H1 (cell line): ENCODE results near the gene MAPK8IP3. TPM values are rescaled to one million over a fixed set of nuclear protein-coding genes. Genes with fewer than 3 reads are reported as not detected.
A peak's percentile ranks its signal among the peaks of the same experiment; 100 is the strongest.

Experiments used
- BCL11A ChIP-seq, 2 experiments: IDR thresholded peaks; one replicate each; pipeline ENCODE4 v1.6.1; 2011; ENCODE audit warnings: low read depth in 2 of 2, low read length in 2 of 2, mild to moderate bottlenecking in 2 of 2
- FOSL1 ChIP-seq: IDR thresholded peaks from 2 replicates; pipeline ENCODE4 v1.6.1; 2011; ENCODE audit warnings: mild to moderate bottlenecking, low read depth, low read length, moderate library complexity; ENCODE audit not compliant: insufficient read depth
- HDAC2 ChIP-seq, 2 experiments: fragments of 300-600 bp in 1 of 2; sonication (generic) in 1 of 2; IDR thresholded peaks; 2 replicates each; pipeline ENCODE4 v1.6.1; 2011 to 2012; ENCODE audit warnings: low read depth in 2 of 2, low read length in 2 of 2, mild to moderate bottlenecking in 2 of 2, moderate library complexity in 2 of 2, borderline replicate concordance in 1 of 2, inconsistent platforms in 1 of 2
- MAX ChIP-seq: IDR thresholded peaks from 2 replicates; pipeline ENCODE4 v1.6.1; 2012; ENCODE audit warnings: inconsistent platforms
- NRF1 ChIP-seq: IDR thresholded peaks from 2 replicates; pipeline ENCODE4 v1.6.1; 2011; ENCODE audit warnings: mild to moderate bottlenecking, low read depth, low read length, improper control_type of control experiment
- POU5F1 ChIP-seq: IDR thresholded peaks from 2 replicates; pipeline ENCODE4 v1.6.1; 2011; ENCODE audit warnings: low read depth, mild to moderate bottlenecking, low read length, moderate library complexity
- SP1 ChIP-seq: IDR thresholded peaks from 2 replicates; pipeline ENCODE4 v1.6.1; 2011; ENCODE audit warnings: low read depth, low read length
- SP4 ChIP-seq: IDR thresholded peaks from 2 replicates; pipeline ENCODE4 v1.6.1; 2012; ENCODE audit warnings: low read length, inconsistent platforms
- TCF12 ChIP-seq: IDR thresholded peaks from 2 replicates; pipeline ENCODE4 v1.6.1; 2011; ENCODE audit warnings: low read depth, mild to moderate bottlenecking, low read length
- polyA plus RNA-seq, 7 experiments: library from polyadenylated mRNA; depleted of rRNA in 3 of 7; stranded (reverse) in 5 of 7; unstranded in 2 of 7; fragments of >200 nt in 5 of 7; fragments of 200-250 nt in 2 of 7; gene quantifications; 1 replicate in 5 of 7; 2 replicates in 1 of 7; 4 replicates in 1 of 7; pipeline versions ENCODE4 v1.2.1 to v1.2.3, GENCODE V29; 2011 to 2013; ENCODE audit warnings: missing spikeins in 2 of 7, mixed read lengths in 2 of 7
- total RNA-seq: library from RNA; stranded (reverse); fragmentation: NEBNext Ultra II Directional; extraction: Animal tissue kit (Norgen Biotek cat#: 25700); gene quantifications from 2 replicates; pipeline ENCODE4 v1.2.1, GENCODE V29; 2021

MAPK8IP3 gene
- total and polyA plus RNA-seq, 2 of the 8 experiments (the other 6 are each of a cell fraction or from before 2014, with no cell fraction given): 16.9 to 43.4 TPM

GRCh38 chr16:1706386-1707192, 594 bp downstream of the MAPK8IP3 start (continued):
- TF ChIP-seq BCL11A (IDR thresholded peaks at IDR 0.05; ENCODE audit: low read depth in 2 of 2, low read length in 2 of 2): no peak
- no peak for TF ChIP-seq TCF12
- TF ChIP-seq HDAC2 (IDR thresholded peaks at IDR 0.05; ENCODE audit: borderline replicate concordance in 1 of 2, low read depth in 2 of 2, low read length in 2 of 2): no peak
- no peak for TF ChIP-seq NRF1
- TF ChIP-seq MAX: peak; percentile 61
- TF ChIP-seq POU5F1: peak; percentile 59; the same call in 1 of the 2 replicates
- no peak for TF ChIP-seq FOSL1
- no peak for TF ChIP-seq SP4
- TF ChIP-seq SP1: no peak
